HG03571 (cell line): ENCODE measurements around the gene SETD2.

Experiments used
- ATAC-seq: cut with Tn5 transposase; IDR thresholded peaks from one replicate; pipeline ENCODE4 v1.9.1; 2021; ENCODE audit not compliant: unreplicated experiment

The SETD2 gene

DNA sequence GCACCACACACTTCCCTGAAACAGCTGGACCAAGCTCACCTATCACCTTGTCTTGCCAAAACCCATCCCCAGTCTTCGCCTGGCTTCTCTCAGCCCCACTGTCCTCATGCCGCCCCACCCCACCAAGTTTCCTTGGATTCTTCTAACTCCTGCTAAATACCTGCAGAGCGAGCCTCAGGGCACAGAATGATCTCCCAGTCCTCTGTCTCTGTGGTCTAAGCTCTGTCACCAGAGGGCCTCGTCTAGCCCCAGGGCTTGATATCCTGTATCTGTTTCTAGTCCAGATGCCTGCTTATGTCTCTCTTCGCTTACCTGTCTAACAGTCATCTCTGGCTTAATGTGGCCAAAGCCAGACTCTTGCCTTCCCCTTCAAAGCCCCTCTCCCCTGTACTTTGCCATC is 197.1 kb downstream of the SETD2 start:
- ATAC-seq, result no peak
